GM15510 (cell line): ENCODE results near the gene NRP2.

Source experiments
- POLR2A ChIP-seq: IDR thresholded peaks from 3 replicates; pipeline ENCODE4 v1.6.1; 2011; ENCODE audit warnings: borderline replicate concordance; ENCODE audit not compliant: insufficient read length; ENCODE audit errors: extremely low read depth

Gene NRP2

GRCh38 chr2:205746420-205746785 is 64.1 kb downstream of the NRP2 start:
- no peak for TF ChIP-seq POLR2A

GRCh38 chr2:205747829-205748386 is 65.6 kb downstream of the NRP2 start:
- TF ChIP-seq POLR2A = no peak

- TF ChIP-seq POLR2A = no peak
Observed at GRCh38 chr2:205748639-205749038, 66.3 kb downstream of the NRP2 start.

- no peak for TF ChIP-seq POLR2A
Observed at GRCh38 chr2:205749078-205749477, 66.8 kb downstream of the NRP2 start.

- TF ChIP-seq POLR2A = no peak
Observed at GRCh38 chr2:205750797-205751196, 68.5 kb downstream of the NRP2 start.

- no peak for TF ChIP-seq POLR2A
Observed at GRCh38 chr2:205751569-205752031, 69.3 kb downstream of the NRP2 start.

GRCh38 chr2:205752296-205752820 is 70.1 kb downstream of the NRP2 start:
- TF ChIP-seq POLR2A = no peak

- no peak for TF ChIP-seq POLR2A
Observed at GRCh38 chr2:205752924-205753323, 70.6 kb downstream of the NRP2 start.

GRCh38 chr2:205754285-205754923 is 72.1 kb downstream of the NRP2 start:
- no peak for TF ChIP-seq POLR2A

GRCh38 chr2:205754924-205755321 is 72.6 kb downstream of the NRP2 start:
- no peak for TF ChIP-seq POLR2A

- TF ChIP-seq POLR2A = no peak
Observed at GRCh38 chr2:205755923-205756322, 73.6 kb downstream of the NRP2 start.

- no peak for TF ChIP-seq POLR2A
Observed at GRCh38 chr2:205757271-205757670, 75.0 kb downstream of the NRP2 start.

GRCh38 chr2:205758051-205758450 is 75.8 kb downstream of the NRP2 start:
- TF ChIP-seq POLR2A = no peak

- TF ChIP-seq POLR2A = no peak
Observed at GRCh38 chr2:205758500-205758899, 76.2 kb downstream of the NRP2 start.

- TF ChIP-seq POLR2A = no peak
Observed at GRCh38 chr2:205759257-205759656, 77.0 kb downstream of the NRP2 start.

GRCh38 chr2:205759732-205760131 is 77.4 kb downstream of the NRP2 start:
- no peak for TF ChIP-seq POLR2A
